LNCaP clone FGC (cell line): Measurements from ENCODE around the gene GSAP.

Source experiments
- DNase-seq: peaks from one replicate; pipeline ENCODE4 v3.0.0-alpha.2; 2011; ENCODE audit warnings: low read depth
- H3K4me3 ChIP-seq: 2 replicates; pipeline ENCODE4 v1.5.1; 2011; ENCODE audit warnings: mild to moderate bottlenecking, low read depth, low read length, control low read depth
- CTCF ChIP-seq: IDR thresholded peaks from 2 replicates; pipeline ENCODE4 v1.5.1; 2012; ENCODE audit warnings: mild to moderate bottlenecking; ENCODE audit not compliant: control insufficient read depth, insufficient read depth; ENCODE audit errors: extremely low read depth

The GSAP gene

GRCh38 chr7:77378584-77378983, 37.6 kb downstream of the GSAP start:
- no peak for DNase-seq
- no peak for TF ChIP-seq CTCF
- H3K4me3 ChIP-seq, result no peak overlapping the region

GRCh38 chr7:77370606-77371005, 45.5 kb downstream of the GSAP start:
- no peak for TF ChIP-seq CTCF
- H3K4me3 ChIP-seq, result no peak overlapping the region
- DNase-seq, result no peak

- DNase-seq, result no peak
- peak; percentile 20; the same call in 1 of the 2 replicates for TF ChIP-seq CTCF
- no peak overlapping the region for H3K4me3 ChIP-seq
Observed at GRCh38 chr7:77368974-77369373, 47.2 kb downstream of the GSAP start.

GRCh38 chr7:77367976-77368375, 48.2 kb downstream of the GSAP start:
- no peak overlapping the region for H3K4me3 ChIP-seq
- DNase-seq, result no peak
- TF ChIP-seq CTCF, result no peak

GRCh38 chr7:77362905-77363304, 53.2 kb downstream of the GSAP start:
- DNase-seq, result no peak

GRCh38 chr7:77360969-77361368, 55.2 kb downstream of the GSAP start:
- DNase-seq, result no peak
- TF ChIP-seq CTCF, result no peak
- H3K4me3 ChIP-seq, result no peak overlapping the region

More at GRCh38 chr7:77362905-77363304, 53.2 kb downstream of the GSAP start:
- no peak for TF ChIP-seq CTCF
- H3K4me3 ChIP-seq, result no peak overlapping the region

GRCh38 chr7:77360104-77360503, 56.0 kb downstream of the GSAP start:
- TF ChIP-seq CTCF, result no peak
- no peak overlapping the region for H3K4me3 ChIP-seq
- peak; percentile 34 for DNase-seq
